NCI-H748 (cell line): ENCODE measurements around the gene CIDEB.

Experiments used
- DNase-seq: peaks from one replicate; lab custom pipeline; 2025; ENCODE audit not compliant: unreplicated experiment; lab: John Stamatoyannopoulos, UW

CIDEB gene

DNA sequence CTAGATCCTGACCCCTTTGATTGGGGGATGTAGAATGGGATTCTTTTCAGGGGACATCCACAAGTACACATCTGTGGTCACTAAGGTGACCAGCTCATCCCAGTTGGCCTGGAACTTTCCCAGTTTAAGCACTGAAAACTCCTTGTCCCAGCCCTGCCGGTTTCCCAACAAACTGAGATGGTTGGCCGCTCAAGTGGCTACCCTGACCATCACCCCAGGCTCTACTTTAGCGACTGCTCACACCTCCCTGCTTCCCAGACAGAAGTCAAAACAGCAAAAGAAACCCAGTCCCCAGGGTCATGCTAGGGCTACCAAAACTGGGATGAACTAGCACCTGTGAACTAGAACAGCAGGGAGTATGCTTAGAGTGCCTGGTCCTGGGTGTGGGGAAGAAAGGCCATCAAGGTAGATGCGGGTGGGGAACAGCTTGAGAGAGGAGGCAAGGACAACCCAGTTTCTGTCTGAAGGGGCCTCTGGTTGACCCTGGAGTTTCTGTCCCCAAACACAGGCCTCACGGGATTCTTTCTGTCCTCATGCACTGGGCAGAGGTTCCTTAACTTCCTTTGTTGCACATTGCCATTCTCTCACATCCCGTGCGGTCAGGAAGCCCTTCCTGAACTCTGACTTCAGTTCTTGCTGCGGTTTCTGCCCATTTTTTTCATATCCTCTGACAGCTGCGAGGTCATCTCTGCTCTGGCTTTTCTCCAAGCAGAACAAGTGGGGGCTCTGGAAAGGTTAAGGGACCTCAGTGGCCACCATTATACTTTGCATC is 5.1 kb upstream of the CIDEB start:
- DNase-seq = no peak

DNA sequence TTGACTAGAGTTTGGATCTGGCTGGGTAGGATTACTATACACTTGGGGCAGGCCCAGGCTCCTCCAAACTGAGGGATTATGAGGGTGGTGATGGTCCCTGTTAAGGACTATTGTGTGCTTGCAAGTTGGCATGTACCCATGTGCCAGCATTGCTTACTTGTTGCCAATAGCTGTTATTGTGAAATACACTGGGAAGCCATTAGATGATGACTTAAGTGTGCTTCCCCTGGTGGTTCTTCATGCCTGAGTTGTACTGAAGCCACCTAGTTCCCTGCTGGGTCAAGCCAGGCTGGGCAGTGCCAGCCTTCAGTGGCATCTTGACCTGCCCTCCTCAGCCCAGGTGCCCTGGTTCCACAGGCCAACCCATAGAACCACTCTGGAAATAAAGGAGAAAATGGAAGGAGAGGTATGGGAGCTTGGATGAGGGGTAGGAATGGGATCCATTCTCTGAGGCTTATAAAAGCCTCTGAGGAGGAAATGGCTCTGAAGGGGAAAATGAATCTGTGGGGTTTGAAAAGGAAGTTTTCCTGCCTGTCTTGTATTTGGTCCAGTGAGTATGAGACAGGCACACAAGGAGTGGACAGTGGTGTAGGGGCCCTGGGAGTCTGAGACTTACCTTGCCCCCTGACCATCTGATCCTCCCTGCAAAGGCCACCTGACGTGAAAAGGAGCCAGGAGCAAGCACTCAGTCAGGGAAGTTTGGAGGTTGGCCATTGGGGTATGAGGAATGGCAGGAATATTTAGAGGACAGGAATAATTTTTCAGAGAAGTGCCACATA is 4.2 kb upstream of the CIDEB start:
- DNase-seq = no peak

DNA sequence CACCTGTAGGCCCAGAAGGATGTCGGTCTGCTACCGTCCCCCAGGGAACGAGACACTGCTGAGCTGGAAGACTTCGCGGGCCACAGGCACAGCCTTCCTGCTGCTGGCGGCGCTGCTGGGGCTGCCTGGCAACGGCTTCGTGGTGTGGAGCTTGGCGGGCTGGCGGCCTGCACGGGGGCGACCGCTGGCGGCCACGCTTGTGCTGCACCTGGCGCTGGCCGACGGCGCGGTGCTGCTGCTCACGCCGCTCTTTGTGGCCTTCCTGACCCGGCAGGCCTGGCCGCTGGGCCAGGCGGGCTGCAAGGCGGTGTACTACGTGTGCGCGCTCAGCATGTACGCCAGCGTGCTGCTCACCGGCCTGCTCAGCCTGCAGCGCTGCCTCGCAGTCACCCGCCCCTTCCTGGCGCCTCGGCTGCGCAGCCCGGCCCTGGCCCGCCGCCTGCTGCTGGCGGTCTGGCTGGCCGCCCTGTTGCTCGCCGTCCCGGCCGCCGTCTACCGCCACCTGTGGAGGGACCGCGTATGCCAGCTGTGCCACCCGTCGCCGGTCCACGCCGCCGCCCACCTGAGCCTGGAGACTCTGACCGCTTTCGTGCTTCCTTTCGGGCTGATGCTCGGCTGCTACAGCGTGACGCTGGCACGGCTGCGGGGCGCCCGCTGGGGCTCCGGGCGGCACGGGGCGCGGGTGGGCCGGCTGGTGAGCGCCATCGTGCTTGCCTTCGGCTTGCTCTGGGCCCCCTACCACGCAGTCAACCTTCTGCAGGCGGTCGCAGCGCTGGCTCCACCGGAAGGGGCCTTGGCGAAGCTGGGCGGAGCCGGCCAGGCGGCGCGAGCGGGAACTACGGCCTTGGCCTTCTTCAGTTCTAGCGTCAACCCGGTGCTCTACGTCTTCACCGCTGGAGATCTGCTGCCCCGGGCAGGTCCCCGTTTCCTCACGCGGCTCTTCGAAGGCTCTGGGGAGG is 3.1 kb upstream of the CIDEB start, which contains the start of gene LTB4R:
Gene LTB4R (plus strand): TSS at position 857 of the 959 bp plus-strand sequence. CDS start 4,150 bp downstream, outside the sequence.
- peak; percentile 91 for DNase-seq

DNA sequence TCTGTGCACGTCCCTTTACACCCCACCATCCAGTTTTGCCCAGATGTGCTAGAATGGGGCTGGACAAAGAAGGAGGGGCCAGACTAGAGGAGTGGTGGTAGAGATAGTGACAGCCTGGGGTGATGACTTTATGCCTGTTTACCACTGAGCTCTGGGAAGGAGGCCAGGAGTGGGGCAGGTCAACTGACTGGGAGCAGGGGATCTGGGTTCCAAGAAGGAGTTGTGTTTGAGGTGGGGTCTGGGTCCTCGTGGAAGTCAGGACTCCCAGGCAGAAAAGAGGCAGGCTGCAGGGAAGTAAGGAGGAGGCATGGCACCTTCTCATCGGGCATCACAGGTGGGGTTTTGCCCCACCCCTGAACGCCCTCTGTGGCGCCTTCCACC is 2.5 kb upstream of the CIDEB start:
- DNase-seq = peak; percentile 39

DNA sequence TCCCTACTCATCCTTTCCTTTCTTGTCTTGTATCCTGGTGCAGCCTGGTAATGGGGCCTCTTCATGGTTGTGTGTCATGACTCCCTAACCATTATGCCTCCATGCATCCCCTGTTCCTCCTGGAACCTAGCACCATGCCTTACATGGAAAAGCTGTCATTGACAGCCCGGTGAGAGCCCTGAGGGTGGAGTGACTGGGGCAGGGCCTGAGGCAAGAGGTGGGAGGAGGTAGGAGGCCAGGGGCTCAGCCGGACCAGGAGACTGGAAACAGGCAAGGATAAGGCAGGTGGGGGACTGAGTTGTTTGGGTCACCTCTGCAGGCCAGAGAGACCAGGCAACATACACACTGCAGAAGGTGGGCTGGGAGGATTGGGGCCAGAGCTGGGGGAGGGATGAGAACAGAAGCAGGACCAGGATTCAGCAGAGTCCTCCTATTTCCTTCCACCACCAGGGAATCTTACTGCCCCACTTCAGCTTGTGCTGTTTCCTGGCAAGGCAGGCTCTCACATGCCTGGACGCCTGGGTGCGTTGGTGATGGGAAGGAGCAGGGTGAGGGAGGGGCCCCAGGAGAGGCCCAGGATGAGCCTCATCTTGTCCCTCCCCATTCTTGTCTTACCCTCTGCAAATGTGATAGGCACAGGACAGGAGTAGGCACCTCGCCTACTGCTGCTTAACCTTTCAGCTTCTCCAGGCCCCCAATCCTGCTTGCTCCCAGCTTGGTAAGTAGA is 1.9 kb upstream of the CIDEB start, which contains the start of gene LTB4R2:
Gene LTB4R2 (plus strand): TSS at position 603 of the 727 bp plus-strand sequence. CDS start 525 bp downstream, outside the sequence.
- DNase-seq = no peak

DNA sequence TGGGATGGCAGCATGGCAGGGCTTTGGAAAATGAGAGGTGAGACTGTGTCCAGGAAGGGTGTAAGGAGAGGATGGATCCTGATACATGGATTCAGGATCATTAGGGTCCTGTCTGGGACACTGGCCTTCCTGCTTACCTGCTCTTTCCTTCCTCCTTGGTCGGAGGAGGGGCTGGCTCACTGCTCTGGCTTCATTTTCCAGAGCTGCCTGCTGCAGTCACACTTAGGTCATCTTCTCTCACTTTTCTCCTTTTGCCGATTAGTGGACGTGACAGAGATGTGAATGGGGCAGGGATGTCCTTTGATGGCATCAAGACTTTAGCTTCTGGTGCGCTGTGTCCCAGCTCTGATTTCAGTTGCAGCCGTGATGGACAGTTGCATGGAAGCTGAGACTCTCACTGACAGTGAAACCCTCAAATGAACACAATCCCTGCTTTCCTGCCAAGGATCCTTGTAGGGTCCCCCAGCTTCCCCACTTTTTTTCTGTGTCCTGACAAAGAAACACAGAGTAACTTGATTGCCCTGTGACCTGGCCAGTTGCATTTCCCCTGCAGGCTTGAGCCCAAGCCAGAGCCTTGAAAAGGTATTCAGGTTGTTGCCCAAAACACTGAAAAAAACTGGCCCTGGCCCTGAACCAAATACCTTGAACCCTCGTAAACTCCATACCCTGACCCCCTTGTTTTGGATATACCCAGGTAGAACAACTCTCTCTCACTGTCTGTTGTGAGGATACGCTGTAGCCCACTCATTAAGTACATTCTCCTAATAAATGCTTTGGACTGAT is 756 bp upstream of the CIDEB start:
- no peak for DNase-seq

DNA sequence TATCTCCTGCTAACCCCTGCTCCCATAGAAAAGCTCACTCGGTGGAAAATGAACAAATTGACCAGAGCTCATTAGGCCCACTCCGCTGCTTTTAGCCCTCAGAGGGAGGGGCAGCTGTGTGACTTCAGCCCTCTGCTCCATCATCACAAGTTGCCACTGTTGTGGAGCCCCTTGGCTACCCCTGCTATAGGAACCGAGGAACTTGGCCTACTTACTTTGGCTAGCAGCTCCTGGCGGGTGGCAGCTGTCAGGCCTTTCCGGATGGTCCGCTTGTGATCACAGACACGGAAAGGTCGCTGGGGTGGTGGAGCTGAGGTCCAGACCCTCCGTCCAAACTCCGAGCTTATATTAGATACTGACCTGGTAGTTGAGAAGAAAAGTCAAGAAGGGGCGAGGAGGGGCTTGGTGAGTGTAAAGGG is 612 bp downstream of the CIDEB start:
- no peak for DNase-seq

DNA sequence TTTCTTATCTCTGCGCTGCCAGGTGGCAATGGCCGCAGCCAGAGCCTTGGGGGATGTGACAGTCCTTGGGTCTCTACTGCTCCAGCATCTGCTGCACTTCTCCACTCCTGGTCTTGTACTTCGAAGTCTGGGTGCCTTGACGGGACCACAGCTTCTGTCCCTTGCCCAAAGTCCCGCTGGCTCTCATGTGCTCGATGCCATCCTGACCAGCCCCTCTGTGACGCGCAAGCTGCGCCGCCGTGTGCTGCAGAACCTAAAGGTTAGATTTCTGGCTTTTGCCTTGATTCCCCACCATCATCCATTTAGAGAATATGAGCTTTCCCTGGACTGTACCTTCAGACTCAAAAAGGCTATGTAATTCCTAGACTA is 3.8 kb downstream of the CIDEB start:
- no peak for DNase-seq

DNA sequence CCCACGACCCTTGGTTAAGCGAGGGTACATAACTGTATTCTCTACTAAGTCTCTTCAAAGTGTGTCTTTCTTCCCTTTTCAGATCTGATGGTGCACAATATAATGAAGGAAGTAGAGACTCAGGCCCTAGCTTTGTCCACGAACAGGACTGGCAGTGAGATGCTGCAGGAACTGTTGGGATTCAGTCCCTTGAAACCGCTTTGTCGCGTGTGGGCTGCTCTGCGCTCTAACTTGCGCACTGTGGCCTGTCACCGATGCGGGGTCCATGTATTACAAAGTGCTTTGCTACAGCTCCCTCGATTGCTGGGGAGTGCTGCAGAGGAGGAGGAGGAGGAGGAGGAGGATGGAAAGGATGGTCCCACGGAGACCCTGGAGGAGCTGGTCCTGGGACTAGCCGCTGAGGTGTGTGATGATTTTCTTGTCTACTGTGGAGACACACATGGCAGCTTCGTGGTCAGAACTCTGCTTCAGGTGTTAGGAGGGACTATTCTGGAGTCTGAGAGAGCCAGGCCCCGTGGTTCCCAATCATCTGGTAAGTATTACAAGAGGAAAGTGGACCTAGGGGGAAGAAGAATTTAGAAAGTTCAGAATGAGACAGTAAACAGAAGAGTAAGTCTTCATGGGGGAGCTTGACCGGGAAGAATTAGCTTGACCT is 7.3 kb downstream of the CIDEB start:
- no peak for DNase-seq

DNA sequence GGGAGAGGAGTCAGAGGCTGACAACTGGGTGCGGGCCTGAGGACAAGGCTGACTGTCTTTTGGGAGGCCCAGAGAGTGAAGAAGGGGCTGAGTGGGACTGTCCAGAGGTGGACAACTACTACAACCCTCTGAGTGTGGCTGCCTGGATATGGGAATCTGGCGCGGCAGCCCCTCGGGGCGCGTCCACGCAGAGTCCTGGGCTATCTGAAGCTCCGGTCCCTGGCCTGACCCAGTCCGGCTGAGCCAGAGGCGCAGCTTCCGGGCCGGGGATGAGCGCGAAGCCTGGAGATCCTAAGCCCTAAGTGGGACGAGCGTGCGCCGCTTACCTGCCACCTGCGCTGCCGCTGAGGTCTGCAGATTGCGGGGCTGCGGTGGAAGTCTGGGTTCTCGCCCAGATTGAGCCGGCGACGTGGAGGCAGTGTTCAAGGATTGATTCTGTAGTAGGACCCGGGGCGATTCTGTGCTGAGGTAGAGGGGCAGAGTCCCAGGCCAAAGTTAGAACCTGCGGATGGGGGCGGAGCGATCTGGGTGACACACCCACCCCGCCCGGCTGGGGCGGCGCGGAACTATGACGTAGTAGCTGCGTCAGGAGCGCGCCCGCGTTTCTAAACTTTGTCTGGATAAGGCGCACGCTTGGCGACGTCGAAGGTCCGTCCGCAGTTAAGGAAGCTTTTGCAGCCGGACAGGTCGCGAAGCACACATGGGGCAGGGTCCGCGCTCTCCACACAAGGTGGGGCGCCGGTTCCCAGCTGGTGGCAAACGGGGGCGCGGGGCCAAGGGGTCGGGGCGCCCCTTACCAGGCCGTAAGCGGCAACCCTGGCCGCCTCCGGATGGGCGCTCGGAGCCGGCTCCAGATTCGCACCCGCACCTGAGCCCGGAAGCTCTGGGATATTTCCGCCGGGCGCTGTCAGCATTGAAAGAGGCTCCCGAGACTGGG is 8.3 kb downstream of the CIDEB start, which contains the start of the genes DHRS1 and NOP9:
Gene DHRS1 (minus strand): TSS at position 526 of the 937 bp plus-strand sequence. CDS start 674 bp downstream, outside the sequence.
Gene NOP9 (plus strand): TSS at position 596 of the 937 bp plus-strand sequence. CDS start 105 bp downstream, at position 701.
- peak; percentile 87 for DNase-seq

DNA sequence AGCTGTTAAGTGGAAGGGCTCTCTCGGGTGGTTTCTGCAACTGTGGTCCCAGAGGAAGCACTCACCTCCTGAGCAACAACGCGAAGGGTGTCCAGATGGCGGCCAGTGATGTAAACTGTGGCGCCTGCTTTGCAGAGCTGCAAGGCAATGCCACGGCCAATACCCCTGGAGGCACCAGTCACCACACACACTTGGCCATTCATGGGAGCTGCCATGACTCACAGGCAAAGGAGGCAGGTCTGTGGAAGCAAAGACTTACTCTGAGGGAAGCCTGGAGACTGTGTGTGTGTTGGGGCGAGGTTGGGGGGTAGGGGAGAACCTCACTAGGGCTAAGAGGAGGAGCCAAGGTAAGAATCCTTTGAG is 8.9 kb downstream of the CIDEB start:
- DNase-seq = peak; percentile 25

DNA sequence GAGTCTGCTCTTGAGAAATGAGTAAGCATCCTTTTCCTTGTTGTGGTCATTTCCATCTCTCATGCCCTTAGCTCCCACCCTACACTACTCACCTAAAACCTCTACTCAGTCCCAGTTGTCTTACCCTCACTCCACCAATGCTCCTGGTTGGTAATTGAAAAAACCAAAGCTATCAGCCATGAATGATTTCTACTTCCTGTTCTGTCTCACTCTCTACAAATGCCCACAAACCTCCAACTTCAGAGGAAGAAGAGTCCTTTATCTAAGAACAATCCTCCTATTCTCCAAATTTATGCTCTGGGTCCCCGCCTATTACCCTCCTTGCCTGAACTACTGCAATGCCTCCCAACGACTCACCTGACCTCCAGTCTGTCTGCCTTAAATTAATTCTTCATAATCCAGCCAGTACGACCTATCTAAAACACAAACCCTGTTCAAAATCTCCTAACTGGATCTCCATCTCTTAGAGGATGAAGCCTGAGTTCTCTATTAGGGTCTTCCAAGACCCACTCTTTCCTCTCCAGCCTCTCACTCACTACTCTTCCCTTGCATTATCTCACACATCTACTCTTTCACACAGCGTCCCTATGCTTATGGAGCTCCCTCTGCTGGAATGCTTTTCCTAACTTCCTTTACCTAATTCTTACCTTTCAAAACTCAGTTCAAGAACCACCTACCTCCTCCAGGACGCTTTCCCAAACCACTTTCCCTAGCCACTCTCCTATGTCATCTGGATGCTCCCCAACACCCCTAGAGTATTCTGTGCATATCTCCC is 10.4 kb downstream of the CIDEB start:
- no peak for DNase-seq

DNA sequence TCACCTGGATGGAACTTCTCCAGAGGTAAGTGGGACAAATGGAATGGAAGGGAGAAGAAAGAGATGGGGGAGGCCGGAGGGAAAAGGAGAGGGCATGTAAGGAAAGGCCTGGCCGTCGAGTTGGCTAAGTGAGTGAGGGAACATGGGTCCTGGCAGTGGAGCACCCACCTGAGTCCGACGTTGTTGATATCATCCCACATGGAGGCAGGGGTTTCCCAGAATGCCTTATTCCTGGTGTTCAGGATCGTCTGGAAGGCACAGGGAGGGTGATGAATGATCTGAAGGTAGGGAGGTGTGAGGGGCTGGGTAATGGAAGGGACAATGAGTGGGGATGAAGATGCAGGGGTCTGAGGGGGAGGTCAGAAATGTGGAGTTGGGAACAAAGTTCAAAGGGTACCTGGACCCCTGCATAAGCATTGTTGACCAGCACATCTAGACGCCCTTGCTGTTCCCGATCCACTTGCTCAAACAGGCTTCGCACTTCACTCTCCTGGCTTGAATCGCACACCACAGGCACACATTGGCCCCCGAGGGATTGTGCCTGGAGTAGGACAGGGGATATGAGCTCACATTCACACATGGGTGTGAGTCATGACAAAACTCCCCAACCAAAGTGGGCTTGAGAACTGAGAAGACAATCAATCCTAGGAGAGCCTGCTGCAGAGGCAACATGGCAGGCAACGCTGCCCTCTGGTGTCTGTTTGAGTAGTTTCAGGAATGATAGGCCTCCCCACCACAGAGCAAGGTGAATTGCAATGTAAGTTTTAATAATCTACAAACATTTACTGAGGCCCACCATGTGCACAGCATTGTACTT is 11.2 kb downstream of the CIDEB start:
- DNase-seq = peak; percentile 45

DNA sequence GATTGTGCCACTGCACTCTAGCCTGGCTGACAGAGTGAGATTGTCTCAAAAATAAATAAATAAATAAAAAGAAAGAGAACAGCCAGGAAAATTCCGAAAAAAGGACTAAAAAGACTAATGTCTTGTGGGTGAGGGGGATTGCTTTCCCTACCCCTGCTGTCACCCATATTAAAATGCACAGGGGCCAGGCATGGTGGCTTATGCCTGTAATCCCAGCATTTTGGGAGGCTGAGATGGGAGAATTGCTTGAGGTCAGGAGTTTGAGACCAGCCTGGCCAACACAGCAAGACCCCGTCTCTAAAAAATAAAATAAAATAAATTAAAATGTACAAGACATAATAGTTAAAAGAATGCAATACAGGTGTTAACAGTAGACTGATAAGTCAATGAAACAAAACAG is 14.3 kb downstream of the CIDEB start:
- DNase-seq = no peak

DNA sequence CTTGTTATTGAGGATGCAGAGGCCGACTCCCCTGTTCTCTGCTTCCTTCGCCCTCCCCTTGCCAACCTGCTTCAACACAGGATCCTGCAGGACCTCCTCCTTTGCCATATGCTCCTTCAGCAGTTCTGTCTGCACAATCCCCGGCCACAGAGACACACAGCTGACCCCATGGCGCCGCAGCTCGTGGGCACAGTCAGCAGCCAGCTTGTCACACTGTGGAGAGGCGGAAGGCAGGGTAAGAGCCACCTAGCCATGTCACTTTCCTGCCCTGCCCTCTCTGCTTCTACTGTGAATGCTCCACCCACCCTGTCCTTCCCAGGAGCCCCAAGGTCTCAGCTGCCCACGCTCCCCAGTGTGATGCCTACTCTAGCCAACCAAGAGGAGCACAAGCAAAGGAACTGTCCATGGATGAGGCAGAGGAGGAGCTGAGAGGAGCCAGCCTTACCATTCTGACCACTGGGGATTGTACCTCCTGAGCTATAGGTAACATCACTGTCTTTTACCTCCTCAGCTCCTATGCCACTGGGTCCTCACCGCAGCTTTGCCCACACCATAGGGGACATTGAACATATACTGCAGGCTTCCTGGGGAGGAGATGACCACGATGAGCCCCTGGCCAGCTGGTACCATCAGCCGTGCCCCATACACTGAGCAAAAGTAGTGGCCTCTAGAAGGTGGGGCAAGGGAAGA is 15.5 kb downstream of the CIDEB start:
- DNase-seq = no peak
